Left ventricle myocardium inferior (tissue), 1 donor: ENCODE measurements around the gene GAS2L1. TPM values are rescaled to one million over a fixed set of nuclear protein-coding genes. Genes with fewer than 3 reads are reported as not detected.

Source experiments
- DNase-seq: peaks from one replicate; pipeline ENCODE4 v3.0.0-alpha.2; 2020
- H3K27ac ChIP-seq: fragments of 200-600 bp; replicated peaks from 2 replicates; pipeline ENCODE4 v1.8.0; 2021
- H3K27me3 ChIP-seq: fragments of 200-600 bp; 2 replicates; pipeline ENCODE4 v1.8.0; 2021; ENCODE audit warnings: low read depth
- H3K36me3 ChIP-seq: fragments of 200-600 bp; 2 replicates; pipeline ENCODE4 v1.8.0; 2021
- H3K4me1 ChIP-seq: fragments of 200-600 bp; 2 replicates; pipeline ENCODE4 v1.8.0; 2021
- H3K4me3 ChIP-seq: fragments of 200-600 bp; 2 replicates; pipeline ENCODE4 v1.8.0; 2021; ENCODE audit warnings: mild to moderate bottlenecking, moderate library complexity
- H3K9me3 ChIP-seq: fragments of 200-600 bp; replicated peaks from 2 replicates; pipeline ENCODE4 v1.8.0; 2021
- intact Hi-C: fragments of 100-400 bp; cut with micrococcal nuclease; formaldehyde crosslinking; loops from one replicate; pipeline ENCODE4 v1.11.0; 2022
- total RNA-seq: library from RNA; stranded (reverse); fragmentation: NEBNext Ultra II Directional; extraction: Animal tissue kit (Norgen Biotek cat#: 25700); gene quantifications from one replicate; pipeline ENCODE4 v1.2.1, GENCODE V29; 2021
- TF ChIP-seq, protein P1 (sequence below): fragments of 200-600 bp; IDR thresholded peaks from 2 replicates; pipeline ENCODE4 v1.8.0; 2021; ENCODE audit warnings: antibody characterized with exemption, mild to moderate bottlenecking, borderline replicate concordance
- donor health status: DM: no; HTN: yes; CAD: no; lungs with severe emphysema.

GAS2L1 gene
- total RNA-seq, 1 donor from 2014 or later, result 22.4 TPM

DNA sequence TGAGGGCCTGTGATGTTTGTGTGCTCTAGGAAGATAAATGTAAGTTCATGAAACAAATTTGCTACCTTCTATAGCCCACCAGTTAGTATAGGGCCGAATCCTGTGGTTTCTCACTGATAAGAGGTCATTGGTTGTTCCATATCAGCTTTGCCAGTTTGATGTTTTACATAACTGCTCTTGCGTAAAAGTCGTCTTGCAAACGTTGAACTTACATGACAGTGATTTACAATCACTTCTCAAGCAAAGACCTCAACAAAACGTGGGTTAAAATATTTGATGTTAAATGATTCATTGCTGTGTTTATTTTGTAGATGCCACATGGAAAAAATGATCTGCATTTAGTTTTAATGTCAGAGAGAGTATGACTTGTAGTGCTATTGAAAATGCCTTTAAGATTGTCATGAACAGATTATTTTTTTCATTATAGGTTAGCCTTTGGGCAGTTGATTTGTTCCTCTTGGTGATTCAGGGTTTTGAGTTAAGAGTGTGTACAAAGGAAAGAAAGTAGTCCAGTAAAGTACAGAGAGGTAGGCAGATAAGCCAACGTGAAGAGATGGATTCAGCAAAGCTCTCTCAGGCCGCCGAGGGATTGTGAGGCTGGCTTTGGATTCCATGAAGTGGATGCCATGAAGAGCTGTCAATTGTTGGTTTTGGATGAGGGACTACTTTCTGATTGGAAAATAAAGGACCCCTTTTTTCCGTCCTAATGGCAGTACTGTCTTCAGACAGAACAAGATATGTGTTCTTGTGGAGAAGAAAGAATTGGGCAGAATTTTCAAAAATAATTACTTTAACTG, 35.8 kb upstream of the GAS2L1 start:
- DNase-seq, result no peak
- Histone ChIP-seq H3K36me3 (peaks cover 36% of the 10 kb centered on the region), H3K27me3 (no peaks in the 10 kb centered on the region), H3K4me3 (peak overlapping the region; percentile 95), H3K4me1 (peaks cover 100% of the 10 kb centered on the region), H3K27ac (peak overlapping the region; percentile 100), H3K9me3 (no peaks in the 10 kb centered on the region)
- TF ChIP-seq, protein P1, sequence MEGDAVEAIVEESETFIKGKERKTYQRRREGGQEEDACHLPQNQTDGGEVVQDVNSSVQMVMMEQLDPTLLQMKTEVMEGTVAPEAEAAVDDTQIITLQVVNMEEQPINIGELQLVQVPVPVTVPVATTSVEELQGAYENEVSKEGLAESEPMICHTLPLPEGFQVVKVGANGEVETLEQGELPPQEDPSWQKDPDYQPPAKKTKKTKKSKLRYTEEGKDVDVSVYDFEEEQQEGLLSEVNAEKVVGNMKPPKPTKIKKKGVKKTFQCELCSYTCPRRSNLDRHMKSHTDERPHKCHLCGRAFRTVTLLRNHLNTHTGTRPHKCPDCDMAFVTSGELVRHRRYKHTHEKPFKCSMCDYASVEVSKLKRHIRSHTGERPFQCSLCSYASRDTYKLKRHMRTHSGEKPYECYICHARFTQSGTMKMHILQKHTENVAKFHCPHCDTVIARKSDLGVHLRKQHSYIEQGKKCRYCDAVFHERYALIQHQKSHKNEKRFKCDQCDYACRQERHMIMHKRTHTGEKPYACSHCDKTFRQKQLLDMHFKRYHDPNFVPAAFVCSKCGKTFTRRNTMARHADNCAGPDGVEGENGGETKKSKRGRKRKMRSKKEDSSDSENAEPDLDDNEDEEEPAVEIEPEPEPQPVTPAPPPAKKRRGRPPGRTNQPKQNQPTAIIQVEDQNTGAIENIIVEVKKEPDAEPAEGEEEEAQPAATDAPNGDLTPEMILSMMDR, result no peak
- intact Hi-C loops, result no loop called here

DNA sequence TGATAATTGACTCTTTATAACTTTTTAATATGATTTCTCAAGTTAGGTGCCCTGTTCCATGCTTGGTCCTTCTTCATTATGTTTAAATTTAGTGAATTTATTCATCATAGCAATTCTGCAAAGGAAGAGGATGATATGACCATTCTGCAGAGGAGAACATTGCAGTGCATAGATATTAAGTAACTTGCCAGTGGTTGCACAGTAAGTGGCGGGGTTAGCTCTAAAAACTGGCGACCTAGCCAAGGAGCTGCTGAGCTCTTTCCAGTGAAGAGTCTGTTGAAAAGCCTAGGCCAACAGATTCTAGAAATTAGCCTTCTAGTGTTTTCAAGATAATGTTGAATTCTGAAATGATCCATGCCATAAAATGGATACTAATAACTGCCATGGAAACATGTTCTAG, 33.8 kb upstream of the GAS2L1 start:
- Histone ChIP-seq H3K4me3 (no peak overlapping the region), H3K4me1 (peaks cover 100% of the 10 kb centered on the region), H3K27ac (no peak overlapping the region), H3K9me3 (no peaks in the 10 kb centered on the region), H3K36me3 (peaks cover 56% of the 10 kb centered on the region), H3K27me3 (no peaks in the 10 kb centered on the region)
- intact Hi-C loops, result no loop called here
- TF ChIP-seq, protein P1, result no peak
- DNase-seq, result no peak

DNA sequence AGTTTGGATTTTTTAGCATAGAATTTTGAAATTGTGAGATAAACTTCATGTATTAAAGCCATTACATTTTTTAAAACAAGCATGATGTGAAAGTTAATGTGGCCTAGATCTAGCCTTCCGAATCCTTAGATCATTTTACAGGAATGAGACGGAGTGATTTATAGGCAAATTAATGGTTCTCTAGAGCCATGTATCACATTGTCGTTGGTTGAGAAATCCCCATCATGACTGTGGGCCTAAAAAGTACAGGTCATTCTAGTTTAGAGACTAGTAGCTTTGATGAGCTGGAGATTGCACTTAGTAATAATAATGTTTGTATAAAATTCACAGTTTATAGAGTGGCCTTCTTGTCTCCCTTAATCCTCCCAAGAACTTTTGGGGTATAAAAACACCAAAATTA, 31.3 kb upstream of the GAS2L1 start:
- intact Hi-C loops, result no loop called here
- Histone ChIP-seq H3K27ac (no peak overlapping the region), H3K4me3 (no peak overlapping the region), H3K4me1 (peaks cover 87% of the 10 kb centered on the region), H3K36me3 (peaks cover 81% of the 10 kb centered on the region), H3K27me3 (no peaks in the 10 kb centered on the region), H3K9me3 (no peaks in the 10 kb centered on the region)
- TF ChIP-seq, protein P1, result no peak
- no peak for DNase-seq

DNA sequence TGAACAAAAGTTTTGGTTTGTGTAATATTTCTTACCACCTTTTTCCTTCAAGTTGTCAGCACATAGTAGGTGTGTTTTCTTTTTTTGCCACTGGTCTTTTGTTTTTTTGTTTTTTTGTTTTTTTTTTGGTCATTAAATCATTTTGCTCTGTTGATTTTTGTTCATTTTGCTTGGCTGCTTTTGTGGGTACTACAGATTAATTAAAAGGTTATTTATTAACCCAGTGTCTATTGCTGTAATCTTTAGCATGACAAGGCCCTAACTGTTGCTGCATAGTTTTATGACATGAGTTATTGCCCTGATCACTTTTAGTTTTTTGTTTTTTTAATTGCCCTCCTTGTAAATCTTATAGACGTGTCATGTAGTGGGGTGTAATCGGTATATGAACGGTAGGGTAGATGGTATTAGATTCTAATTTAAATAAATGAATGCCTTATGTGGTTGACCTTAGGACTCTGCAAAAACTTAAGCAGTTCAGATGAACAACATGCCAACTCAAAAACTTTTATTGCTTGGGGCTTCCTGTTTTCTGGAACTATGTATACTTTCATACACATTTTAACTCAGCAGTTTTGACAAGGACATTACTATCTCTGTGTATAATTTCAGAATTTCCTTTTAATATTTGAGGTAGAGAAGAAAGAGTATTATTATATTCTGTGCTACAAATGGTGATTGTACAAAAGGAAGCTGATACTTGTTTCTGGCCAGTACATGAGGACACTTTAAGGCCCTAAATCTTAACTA, 30.5 kb upstream of the GAS2L1 start:
- Histone ChIP-seq H3K4me1 (peaks cover 79% of the 10 kb centered on the region), H3K27me3 (no peaks in the 10 kb centered on the region), H3K4me3 (no peak overlapping the region), H3K9me3 (no peaks in the 10 kb centered on the region), H3K27ac (no peak overlapping the region), H3K36me3 (peaks cover 88% of the 10 kb centered on the region)
- no peak for DNase-seq
- TF ChIP-seq, protein P1, result no peak
- intact Hi-C loops, result no loop called here

DNA sequence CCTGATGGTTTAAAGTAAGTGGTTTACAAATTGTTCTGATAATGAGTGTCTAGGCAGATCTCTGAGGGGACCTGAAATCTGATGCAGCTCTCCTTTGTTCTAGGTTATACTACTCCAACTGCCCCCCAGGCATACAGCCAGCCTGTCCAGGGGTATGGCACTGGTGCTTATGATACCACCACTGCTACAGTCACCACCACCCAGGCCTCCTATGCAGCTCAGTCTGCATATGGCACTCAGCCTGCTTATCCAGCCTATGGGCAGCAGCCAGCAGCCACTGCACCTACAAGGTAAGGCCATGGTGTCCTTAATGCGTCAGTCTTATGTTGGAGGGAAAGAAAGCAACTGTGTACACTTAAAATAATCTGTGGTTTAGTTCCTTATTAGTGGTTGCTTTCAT, 28.5 kb upstream of the GAS2L1 start:
- TF ChIP-seq, protein P1, result no peak
- Histone ChIP-seq H3K4me1 (peaks cover 60% of the 10 kb centered on the region), H3K27me3 (no peaks in the 10 kb centered on the region)

More for the DNA sequence above, 28.5 kb upstream of the GAS2L1 start:
- H3K36me3 ChIP-seq, result peaks cover 100% of the 10 kb centered on the region
- H3K9me3 ChIP-seq, result no peaks in the 10 kb centered on the region
- intact Hi-C loops, result no loop called here
- no peak overlapping the region for H3K4me3 ChIP-seq
- no peak for DNase-seq
- no peak overlapping the region for H3K27ac ChIP-seq
